ENCODE data around the gene FAM161A.
"Not testable (repeated sequence)": the region's sequence is repeated elsewhere in the genome, so short reads cannot be mapped to it uniquely, and the experiment has no call there.

DNA sequence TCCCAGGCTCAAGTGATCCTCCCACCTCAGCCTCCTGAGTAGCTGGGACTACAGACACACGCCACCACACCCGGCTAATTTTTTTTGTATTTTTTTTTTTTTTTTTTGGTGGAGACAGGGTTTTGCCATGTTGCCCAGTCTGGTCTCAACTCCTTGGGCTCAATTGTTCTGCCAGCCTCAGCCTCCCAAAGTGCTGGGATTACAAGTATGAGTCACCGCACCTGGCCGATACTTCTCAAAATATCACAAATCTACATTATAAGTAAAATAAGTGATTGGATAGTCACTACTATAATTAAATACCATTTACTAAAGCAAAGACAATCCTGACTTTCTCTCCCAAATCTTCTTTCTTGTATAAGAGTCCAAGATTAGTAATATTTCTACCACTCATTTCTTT is 25.5 kb upstream of the FAM161A start:
- not testable (repeated sequence) for TF ChIP-seq CTBP1 (IDR thresholded peaks at IDR 0.05; ENCODE audit: borderline replicate concordance); FOXM1 (IDR thresholded peaks at IDR 0.05; ENCODE audit: borderline replicate concordance); ELF4 (IDR thresholded peaks at IDR 0.05); FOXK2 (IDR thresholded peaks at IDR 0.05); SP1 (IDR thresholded peaks at IDR 0.05); ZNF384 (IDR thresholded peaks at IDR 0.05); HDGF (IDR thresholded peaks at IDR 0.05; ENCODE audit: borderline replicate concordance); L3MBTL2 (conservative IDR thresholded peaks at IDR 0.05); ARNT (IDR thresholded peaks at IDR 0.05); PKNOX1 (IDR thresholded peaks at IDR 0.05)
